ENCODE data around the gene SETDB1. TPM values are rescaled to one million over a fixed set of nuclear protein-coding genes. Genes with fewer than 3 reads are reported as not detected.

SETDB1 gene
- total RNA-seq, 4 donors from 2014 or later = 23.7 to 32.9 (median 27.8) TPM

- DNase-seq (ENCODE audit: low spot score) (no peak), ATAC-seq (ENCODE audit: low FRiP score) (no peak)
- TF ChIP-seq CTCF (IDR thresholded peaks at IDR 0.05) = no peak
These were observed 19.4 kb upstream of the SETDB1 start for GRCh38 chr1:150906813-150907212.

GRCh38 chr1:150909585-150910180 lies 16.5 kb upstream of the SETDB1 start:
- DNase-seq (ENCODE audit: low spot score) (no peak), ATAC-seq (ENCODE audit: low FRiP score) (no peak)
- TF ChIP-seq CTCF (IDR thresholded peaks at IDR 0.05) = no peak

GRCh38 chr1:150912623-150913022 lies 13.5 kb upstream of the SETDB1 start:
- TF ChIP-seq CTCF (IDR thresholded peaks at IDR 0.05) = no peak
- ATAC-seq (ENCODE audit: low FRiP score) = no peak

GRCh38 chr1:150917387-150917786 lies 8.8 kb upstream of the SETDB1 start:
- no peak for TF ChIP-seq CTCF (IDR thresholded peaks at IDR 0.05)
- DNase-seq (ENCODE audit: low spot score) = no peak
- ATAC-seq (ENCODE audit: low FRiP score) = no peak

More at GRCh38 chr1:150912623-150913022, 13.5 kb upstream of the SETDB1 start:
- DNase-seq (ENCODE audit: low spot score) = no peak

- peak in 1 of 3 donors; percentile 69 for TF ChIP-seq CTCF (IDR thresholded peaks at IDR 0.05)
- ATAC-seq (ENCODE audit: low FRiP score) (peak; percentile 82), DNase-seq (ENCODE audit: low spot score) (peak; percentile 60)
These were observed 3.6 kb upstream of the SETDB1 start for GRCh38 chr1:150922519-150922975.

GRCh38 chr1:150925080-150925479 lies 1.1 kb upstream of the SETDB1 start:
- TF ChIP-seq CTCF (IDR thresholded peaks at IDR 0.05) = no peak
- no peak for DNase-seq (ENCODE audit: low spot score)
- no peak for ATAC-seq (ENCODE audit: low FRiP score)

- ATAC-seq (ENCODE audit: low FRiP score) = no peak
- TF ChIP-seq CTCF (IDR thresholded peaks at IDR 0.05) = no peak
- no peak for DNase-seq (ENCODE audit: low spot score)
These were observed 1.5 kb downstream of the SETDB1 start for GRCh38 chr1:150927624-150928023.

Data from omental fat pad (tissue), 4 donors.